HFF-Myc (cell line): ENCODE results near the gene OPHN1.
"Not testable (repeated sequence)": the region's sequence is repeated elsewhere in the genome, so short reads cannot be mapped to it uniquely, and the experiment has no call there.

ENCODE experiments used
- DNase-seq: peaks from one replicate; pipeline ENCODE4 v3.0.0-alpha.2; 2011; ENCODE audit warnings: low read depth; ENCODE audit errors: extremely low read depth
- H3K4me3 ChIP-seq: replicated peaks from 2 replicates; pipeline ENCODE4 v1.5.1; 2011; ENCODE audit warnings: low read depth, mild to moderate bottlenecking, control low read depth, low read length
- TF ChIP-seq, protein P1 (sequence below): IDR thresholded peaks from 2 replicates; pipeline ENCODE4 v1.5.1; 2012; ENCODE audit warnings: mild to moderate bottlenecking, low read depth, low read length, control low read depth; ENCODE audit errors: missing control alignments

OPHN1 gene

GRCh38 chrX:68355629-68355920 lies 77.7 kb downstream of the OPHN1 start:
- H3K4me3 ChIP-seq: no peak overlapping the region
- no peak for DNase-seq
- TF ChIP-seq, protein P1, sequence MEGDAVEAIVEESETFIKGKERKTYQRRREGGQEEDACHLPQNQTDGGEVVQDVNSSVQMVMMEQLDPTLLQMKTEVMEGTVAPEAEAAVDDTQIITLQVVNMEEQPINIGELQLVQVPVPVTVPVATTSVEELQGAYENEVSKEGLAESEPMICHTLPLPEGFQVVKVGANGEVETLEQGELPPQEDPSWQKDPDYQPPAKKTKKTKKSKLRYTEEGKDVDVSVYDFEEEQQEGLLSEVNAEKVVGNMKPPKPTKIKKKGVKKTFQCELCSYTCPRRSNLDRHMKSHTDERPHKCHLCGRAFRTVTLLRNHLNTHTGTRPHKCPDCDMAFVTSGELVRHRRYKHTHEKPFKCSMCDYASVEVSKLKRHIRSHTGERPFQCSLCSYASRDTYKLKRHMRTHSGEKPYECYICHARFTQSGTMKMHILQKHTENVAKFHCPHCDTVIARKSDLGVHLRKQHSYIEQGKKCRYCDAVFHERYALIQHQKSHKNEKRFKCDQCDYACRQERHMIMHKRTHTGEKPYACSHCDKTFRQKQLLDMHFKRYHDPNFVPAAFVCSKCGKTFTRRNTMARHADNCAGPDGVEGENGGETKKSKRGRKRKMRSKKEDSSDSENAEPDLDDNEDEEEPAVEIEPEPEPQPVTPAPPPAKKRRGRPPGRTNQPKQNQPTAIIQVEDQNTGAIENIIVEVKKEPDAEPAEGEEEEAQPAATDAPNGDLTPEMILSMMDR: no peak

GRCh38 chrX:68354879-68355628 lies 78.2 kb downstream of the OPHN1 start:
- no peak overlapping the region for H3K4me3 ChIP-seq
- DNase-seq: no peak
- TF ChIP-seq, protein P1: no peak

GRCh38 chrX:68345025-68345424 lies 88.3 kb downstream of the OPHN1 start:
- TF ChIP-seq, protein P1: no peak
- DNase-seq: no peak
- no peak overlapping the region for H3K4me3 ChIP-seq

GRCh38 chrX:68343551-68343950 lies 89.7 kb downstream of the OPHN1 start:
- TF ChIP-seq, protein P1: no peak
- DNase-seq: no peak
- H3K4me3 ChIP-seq: no peak overlapping the region

DNA sequence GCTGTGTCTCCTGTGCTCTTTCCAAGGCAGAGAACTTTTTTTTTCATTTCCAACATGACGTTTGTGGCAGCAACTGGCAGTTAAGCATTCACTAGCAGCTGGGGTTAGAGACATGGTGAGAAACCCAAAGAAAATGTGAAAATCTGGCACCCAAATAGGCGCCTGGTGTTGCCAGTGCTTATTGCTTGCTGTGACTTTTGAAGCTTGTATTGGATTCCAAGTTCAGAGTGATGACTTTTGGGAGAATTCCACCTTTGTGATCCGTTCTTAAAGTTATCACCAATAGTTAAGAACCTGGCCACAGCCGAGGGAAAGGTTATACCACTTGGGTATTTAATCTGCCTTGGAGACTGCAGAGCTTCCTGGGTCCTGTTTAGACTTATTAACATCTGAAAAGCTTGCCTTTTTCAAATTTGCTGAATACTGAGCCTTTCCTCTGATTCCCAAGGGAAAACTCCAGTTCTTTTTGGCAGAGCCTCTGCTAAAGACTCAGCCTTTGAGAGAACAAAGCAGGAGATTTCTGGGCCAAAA lies 101.0 kb downstream of the OPHN1 start:
- TF ChIP-seq, protein P1: no peak
- no peak overlapping the region for H3K4me3 ChIP-seq
- no peak for DNase-seq

- H3K4me3 ChIP-seq, DNase-seq: not testable (repeated sequence)
Observed at GRCh38 chrX:68326841-68327240, 106.5 kb downstream of the OPHN1 start.

DNA sequence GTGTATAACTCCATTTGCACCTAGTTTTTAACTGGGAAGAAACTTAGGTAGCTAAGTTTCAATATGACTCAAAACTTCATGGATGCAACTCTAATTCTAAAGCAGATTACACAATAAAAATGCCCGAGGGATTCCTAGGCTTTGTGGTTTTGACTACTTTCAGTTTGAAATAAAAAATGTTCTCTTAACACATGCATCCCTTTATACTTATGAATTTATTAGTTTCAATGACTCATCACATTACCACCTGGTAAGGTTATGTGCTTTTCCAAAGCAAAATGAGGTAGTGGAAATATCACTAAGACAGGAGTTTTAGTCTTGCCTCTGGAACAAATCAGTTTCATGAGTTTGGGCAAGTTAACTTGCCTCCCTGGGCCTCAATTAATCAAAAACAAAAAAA lies 125.5 kb downstream of the OPHN1 start:
- no peak for DNase-seq
- no peak overlapping the region for H3K4me3 ChIP-seq
- TF ChIP-seq, protein P1: no peak
